ENCODE measurements around the gene PRDX6.

DNA sequence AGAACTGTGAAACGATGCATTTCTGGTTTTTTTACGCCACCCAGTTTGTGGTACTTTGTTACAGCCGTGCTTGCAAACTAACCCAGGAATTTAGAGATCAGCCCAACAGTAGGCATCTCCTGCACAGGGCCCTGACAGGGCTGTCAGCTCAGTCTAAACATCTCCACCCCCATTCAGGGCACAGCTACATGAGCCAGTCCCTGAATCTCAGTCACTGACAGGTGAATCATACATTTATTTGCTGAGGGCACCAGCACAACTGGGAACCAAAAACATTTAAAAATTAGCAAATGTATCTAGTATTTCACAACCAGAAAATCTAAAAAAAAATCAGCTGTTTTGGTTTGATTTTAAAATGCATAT lies 30.7 kb downstream of the PRDX6 start:
- TF ChIP-seq, protein P1, sequence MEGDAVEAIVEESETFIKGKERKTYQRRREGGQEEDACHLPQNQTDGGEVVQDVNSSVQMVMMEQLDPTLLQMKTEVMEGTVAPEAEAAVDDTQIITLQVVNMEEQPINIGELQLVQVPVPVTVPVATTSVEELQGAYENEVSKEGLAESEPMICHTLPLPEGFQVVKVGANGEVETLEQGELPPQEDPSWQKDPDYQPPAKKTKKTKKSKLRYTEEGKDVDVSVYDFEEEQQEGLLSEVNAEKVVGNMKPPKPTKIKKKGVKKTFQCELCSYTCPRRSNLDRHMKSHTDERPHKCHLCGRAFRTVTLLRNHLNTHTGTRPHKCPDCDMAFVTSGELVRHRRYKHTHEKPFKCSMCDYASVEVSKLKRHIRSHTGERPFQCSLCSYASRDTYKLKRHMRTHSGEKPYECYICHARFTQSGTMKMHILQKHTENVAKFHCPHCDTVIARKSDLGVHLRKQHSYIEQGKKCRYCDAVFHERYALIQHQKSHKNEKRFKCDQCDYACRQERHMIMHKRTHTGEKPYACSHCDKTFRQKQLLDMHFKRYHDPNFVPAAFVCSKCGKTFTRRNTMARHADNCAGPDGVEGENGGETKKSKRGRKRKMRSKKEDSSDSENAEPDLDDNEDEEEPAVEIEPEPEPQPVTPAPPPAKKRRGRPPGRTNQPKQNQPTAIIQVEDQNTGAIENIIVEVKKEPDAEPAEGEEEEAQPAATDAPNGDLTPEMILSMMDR (IDR thresholded peaks at IDR 0.05; ENCODE audit: insufficient read depth, low read length, poor library complexity, severe bottlenecking), result no peak
- TF ChIP-seq EZH2phosphoT487 (conservative IDR thresholded peaks at IDR 0.05; ENCODE audit: low read length), result no peak
